Kidney (tissue), 14 donors: ENCODE results near the gene AKT3. TPM values are rescaled to one million over a fixed set of nuclear protein-coding genes. Genes with fewer than 3 reads are reported as not detected.

Experiments
- DNase-seq, 5 donors: peaks; one replicate each; pipeline ENCODE4 v3.0.0-alpha.2; 2013 to 2020
- FAIRE-seq: peaks from 2 replicates; lab custom pipeline; 2012; peaks lifted over from hg19 to GRCh38; lab: Jason Lieb, UNC
- H3K27ac ChIP-seq, 2 donors: one replicate each; pipeline ENCODE4 v1.7.0; 2013; ENCODE audit warnings: low read depth in 2 of 2, low read length in 2 of 2, inconsistent platforms in 1 of 2
- H3K27me3 ChIP-seq: one replicate; pipeline ENCODE4 v1.7.1; 2013; ENCODE audit warnings: low read length, inconsistent platforms; ENCODE audit not compliant: control insufficient read depth, insufficient read depth
- H3K36me3 ChIP-seq, 3 donors: one replicate each; pipeline versions ENCODE4 v1.7.0 to v1.7.1; 2013; ENCODE audit warnings: low read length in 3 of 3, control low read depth in 1 of 3, inconsistent platforms in 1 of 3; ENCODE audit not compliant: insufficient read depth in 3 of 3, control insufficient read depth in 2 of 3
- H3K4me1 ChIP-seq, 3 donors: one replicate each; pipeline versions ENCODE4 v1.7.0 to v1.7.1; 2013; ENCODE audit warnings: low read length in 3 of 3, inconsistent platforms in 1 of 3, low read depth in 1 of 3; ENCODE audit not compliant: control insufficient read depth in 2 of 3, insufficient read depth in 2 of 3
- H3K4me3 ChIP-seq, 3 donors: one replicate each; pipeline versions ENCODE4 v1.7.0 to v1.8.1; 2013; ENCODE audit warnings: low read length in 3 of 3, control low read depth in 1 of 3, inconsistent platforms in 1 of 3
- H3K9ac ChIP-seq, 3 donors: one replicate each; pipeline versions ENCODE4 v1.7.0 to v1.7.1; 2013; ENCODE audit warnings: low read length in 3 of 3, control low read depth in 1 of 3, inconsistent platforms in 1 of 3
- H3K9me3 ChIP-seq, 3 donors: one replicate each; pipeline versions ENCODE4 v1.7.0 to v1.7.1; 2013; ENCODE audit warnings: low read length in 3 of 3, control low read depth in 1 of 3, inconsistent platforms in 1 of 3; ENCODE audit not compliant: control insufficient read depth in 2 of 3, insufficient read depth in 1 of 3
- CTCF ChIP-seq: IDR thresholded peaks from 3 replicates; pipeline ENCODE4 v1.5.1; 2012; ENCODE audit warnings: mild to moderate bottlenecking, moderate library complexity, borderline replicate concordance; ENCODE audit not compliant: insufficient read depth; ENCODE audit errors: extremely low read depth
- intact Hi-C: fragments of 100-400 bp; cut with DNase I; formaldehyde crosslinking; loops from one replicate; pipeline ENCODE4 v1.11.1; 2022
- polyA plus RNA-seq: library from polyadenylated mRNA; stranded (reverse); fragments of 350-450 nt; fragmentation: Illumina TruSeq; extraction: RNeasy Lipid Tissue Mini Kit (QIAGEN cat#74804); gene quantifications from one replicate; pipeline ENCODE4 v1.2.3, GENCODE V29; 2014; ENCODE audit warnings: low read depth, low replicate concordance; ENCODE audit not compliant: insufficient read depth
- total RNA-seq: library from RNA; stranded (reverse); fragmentation: NEBNext Ultra II Directional; extraction: Animal tissue kit (Norgen Biotek cat#: 25700); gene quantifications from one replicate; pipeline ENCODE4 v1.2.1, GENCODE V29; 2021
- donor health status: control.
- donor health status: control.
- donor health status: control.
- donor health status: control.
- donor health status: control.
- donor health status: DM: yes; HTN: yes; CAD: no.
- donor health status: Normal renal cell carcinoma (clear cell type).

AKT3 gene
- total and polyA plus RNA-seq, 2 donors from 2014 or later, result 9.5 to 81.6 TPM

DNA sequence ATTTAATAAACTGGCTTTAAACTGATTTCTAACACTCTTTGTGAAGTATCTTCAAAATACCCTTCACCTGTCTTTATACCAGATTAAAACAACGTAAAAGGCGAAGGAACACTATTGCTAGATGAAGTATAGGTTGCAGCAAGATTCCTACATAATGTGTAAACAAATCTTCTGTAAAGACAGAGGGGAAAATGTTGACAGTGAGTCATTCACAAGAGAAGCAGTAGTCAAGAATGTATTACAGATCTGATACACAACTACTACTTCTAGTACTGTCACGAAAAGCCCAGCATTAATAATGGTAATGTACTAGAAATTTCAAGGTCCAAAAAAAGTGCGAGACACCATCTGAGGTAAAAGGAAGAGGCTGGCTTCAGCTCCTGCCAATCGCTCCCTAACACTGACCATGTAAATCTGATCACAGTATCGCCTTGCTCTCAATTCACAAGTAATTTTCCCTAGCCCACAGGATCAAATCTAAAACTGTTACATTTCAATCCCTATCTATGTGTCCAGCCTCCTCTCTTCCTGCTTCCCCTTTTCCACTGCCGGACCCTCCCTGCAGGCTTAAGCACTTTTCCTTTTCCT is 290.4 kb downstream of the AKT3 start:
- FAIRE-seq, result no peak
- TF ChIP-seq CTCF, result no peak

DNA sequence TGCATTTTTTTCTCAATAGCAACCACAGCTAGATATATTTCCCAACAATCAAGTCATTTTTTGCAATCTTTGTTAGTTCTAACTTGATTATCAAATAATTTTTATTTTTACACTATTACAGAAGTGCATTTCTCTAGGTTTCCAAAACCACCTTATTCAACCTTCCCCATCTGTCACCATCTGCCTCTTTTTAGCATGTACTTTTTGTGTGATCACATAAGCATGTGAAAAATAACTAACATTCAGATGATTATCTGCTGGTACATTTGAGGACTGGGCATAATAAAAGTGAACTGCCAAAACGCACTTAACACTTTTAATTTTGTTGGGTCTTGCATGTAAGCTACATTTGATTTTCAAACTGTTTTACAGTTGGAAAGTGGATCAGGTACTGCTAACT is 291.5 kb downstream of the AKT3 start:
- no peaks in the 10 kb centered on the region for H3K27me3 ChIP-seq
- H3K4me3 ChIP-seq, result no peak overlapping the region
- no peak for DNase-seq
- intact Hi-C loops, result no loop called here
- peak; percentile 25 for FAIRE-seq
- TF ChIP-seq CTCF, result no peak
- no peak overlapping the region for H3K9ac ChIP-seq
- peaks cover 0 to 6% (median 5%) of the 10 kb centered on the region in 3 donors for H3K36me3 ChIP-seq
- H3K27ac ChIP-seq, result no peak overlapping the region
- peaks cover 0 to 4% (median 0%) of the 10 kb centered on the region in 3 donors for H3K9me3 ChIP-seq
- H3K4me1 ChIP-seq, result no peaks in the 10 kb centered on the region

More for the DNA sequence above, 290.4 kb downstream of the AKT3 start:
- intact Hi-C loops, result no loop called here
- Histone ChIP-seq H3K27me3 (no peaks in the 10 kb centered on the region), H3K27ac (no peak overlapping the region), H3K9ac (no peak overlapping the region), H3K4me1 (no peaks in the 10 kb centered on the region), H3K9me3 (peaks cover 0 to 4% (median 0%) of the 10 kb centered on the region in 3 donors), H3K36me3 (peaks cover 0 to 6% (median 5%) of the 10 kb centered on the region in 3 donors), H3K4me3 (no peak overlapping the region)
- DNase-seq, result no peak

DNA sequence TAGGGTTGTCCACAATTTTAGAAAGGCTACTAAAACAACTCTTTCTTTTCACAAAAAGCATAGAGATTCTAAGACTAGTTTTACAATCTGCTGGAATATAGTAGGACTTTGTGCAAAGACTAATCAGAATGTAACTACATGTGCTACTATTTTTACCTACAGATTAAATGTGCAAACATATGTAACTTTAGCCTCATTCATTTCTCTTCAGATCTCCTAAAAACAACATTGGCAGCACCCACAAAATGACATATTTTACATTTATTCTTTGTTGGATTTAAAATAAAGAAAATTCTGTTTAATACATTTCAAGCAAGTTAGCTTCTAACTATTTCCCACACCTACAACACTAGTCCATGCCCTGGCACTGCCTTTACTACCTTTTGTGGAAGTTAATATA is 292.2 kb downstream of the AKT3 start:
- Histone ChIP-seq H3K4me1 (no peaks in the 10 kb centered on the region), H3K9ac (no peak overlapping the region), H3K9me3 (peaks cover 0 to 4% (median 0%) of the 10 kb centered on the region in 3 donors), H3K4me3 (no peak overlapping the region), H3K27ac (no peak overlapping the region), H3K36me3 (peaks cover 0 to 6% (median 5%) of the 10 kb centered on the region in 3 donors), H3K27me3 (no peaks in the 10 kb centered on the region)
- FAIRE-seq, result no peak
- DNase-seq, result no peak
- intact Hi-C loops, result no loop called here
- TF ChIP-seq CTCF, result no peak
